ENCODE data around the gene MXRA8.

MXRA8 gene

GRCh38 chr1:1315435-1315954 is 42.9 kb downstream of the MXRA8 start:
- no peak overlapping the region for H3K4me3 ChIP-seq (ENCODE audit: low read length)
- DNase-seq (ENCODE audit: low read depth), result no peak

GRCh38 chr1:1314678-1315335 is 43.5 kb downstream of the MXRA8 start:
- H3K4me3 ChIP-seq (ENCODE audit: low read length), result no peak overlapping the region
- TF ChIP-seq CTCF (conservative IDR thresholded peaks at IDR 0.05; ENCODE audit: low read depth, low read length), result no peak
- no peak for DNase-seq (ENCODE audit: low read depth)

More at GRCh38 chr1:1315435-1315954, 42.9 kb downstream of the MXRA8 start:
- TF ChIP-seq CTCF (conservative IDR thresholded peaks at IDR 0.05; ENCODE audit: low read depth, low read length), result no peak

GRCh38 chr1:1314237-1314586 is 44.1 kb downstream of the MXRA8 start:
- no peak for TF ChIP-seq CTCF (conservative IDR thresholded peaks at IDR 0.05; ENCODE audit: low read depth, low read length)
- no peak for DNase-seq (ENCODE audit: low read depth)
- H3K4me3 ChIP-seq (ENCODE audit: low read length), result no peak overlapping the region

- no peak for DNase-seq (ENCODE audit: low read depth)
- H3K4me3 ChIP-seq (ENCODE audit: low read length), result no peak overlapping the region
- no peak for TF ChIP-seq CTCF (conservative IDR thresholded peaks at IDR 0.05; ENCODE audit: low read depth, low read length)
These were observed 44.7 kb downstream of the MXRA8 start for GRCh38 chr1:1313500-1314236.

GRCh38 chr1:1312450-1313314 is 45.7 kb downstream of the MXRA8 start:
- no peak for TF ChIP-seq CTCF (conservative IDR thresholded peaks at IDR 0.05; ENCODE audit: low read depth, low read length)
- no peak overlapping the region for H3K4me3 ChIP-seq (ENCODE audit: low read length)
- DNase-seq (ENCODE audit: low read depth), result no peak

- no peak for DNase-seq (ENCODE audit: low read depth)
- no peak for TF ChIP-seq CTCF (conservative IDR thresholded peaks at IDR 0.05; ENCODE audit: low read depth, low read length)
- H3K4me3 ChIP-seq (ENCODE audit: low read length), result no peak overlapping the region
These were observed 46.9 kb downstream of the MXRA8 start for GRCh38 chr1:1311107-1312104.

Measured in retinal pigment epithelial cell (primary cell).